Loucy (cell line): ENCODE data around the gene IPO4.

ENCODE experiments used
- H2AFZ ChIP-seq: fragments of 200-600 bp; sonication (generic); 2 replicates; pipeline ENCODE4 v1.6.0; 2016; ENCODE audit warnings: antibody characterized with exemption, mild to moderate bottlenecking, low read length, moderate library complexity
- H3F3A ChIP-seq: fragments of 200-600 bp; 2 replicates; pipeline ENCODE4 v1.6.0; 2016; ENCODE audit warnings: antibody characterized with exemption, low read depth, mild to moderate bottlenecking
- H3K27me3 ChIP-seq: fragments of 200-600 bp; sonication (generic); 2 replicates; pipeline ENCODE4 v1.6.1; 2014; ENCODE audit warnings: low read length, mild to moderate bottlenecking; ENCODE audit not compliant: insufficient read depth, poor library complexity, severe bottlenecking
- H3K36me3 ChIP-seq: fragments of 200-600 bp; sonication (generic); 2 replicates; pipeline ENCODE4 v1.6.1; 2016; ENCODE audit warnings: low read length; ENCODE audit not compliant: insufficient read depth
- H3K4me1 ChIP-seq: fragments of 200-600 bp; sonication (generic); 2 replicates; pipeline ENCODE4 v1.5.1; 2014; ENCODE audit warnings: low read length, mild to moderate bottlenecking; ENCODE audit not compliant: insufficient read depth, poor library complexity, severe bottlenecking
- H3K4me2 ChIP-seq: fragments of 200-600 bp; sonication (generic); 2 replicates; pipeline ENCODE4 v1.6.0; 2014; ENCODE audit warnings: antibody characterized with exemption, low read length, low read depth, mild to moderate bottlenecking; ENCODE audit not compliant: poor library complexity, severe bottlenecking
- H3K4me3 ChIP-seq: fragments of 200-600 bp; sonication (generic); 2 replicates; pipeline ENCODE4 v1.5.1; 2014; ENCODE audit warnings: low read length, mild to moderate bottlenecking, mixed read lengths; ENCODE audit not compliant: poor library complexity, severe bottlenecking
- H3K79me2 ChIP-seq: fragments of 200-600 bp; sonication (generic); 2 replicates; pipeline ENCODE4 v1.6.1; 2014; ENCODE audit warnings: low read length; ENCODE audit not compliant: insufficient read depth
- H3K9ac ChIP-seq: fragments of 200-600 bp; sonication (generic); 2 replicates; pipeline ENCODE4 v1.6.0; 2014; ENCODE audit warnings: mild to moderate bottlenecking, low read depth, low read length, moderate library complexity; ENCODE audit not compliant: poor library complexity, severe bottlenecking
- H3K9me2 ChIP-seq: fragments of 200-600 bp; sonication (generic); replicated peaks from 2 replicates; pipeline ENCODE4 v1.6.1; 2016; ENCODE audit warnings: low read depth, low read length, mixed read lengths
- H3K9me3 ChIP-seq: fragments of 200-600 bp; sonication (generic); 2 replicates; pipeline ENCODE4 v1.6.1; 2014; ENCODE audit warnings: mild to moderate bottlenecking, antibody characterized with exemption, low read length, low read depth; ENCODE audit not compliant: insufficient read depth
- H4K20me1 ChIP-seq: fragments of 200-600 bp; sonication (generic); 2 replicates; pipeline ENCODE4 v1.6.0; 2014; ENCODE audit warnings: antibody characterized with exemption, low read length, mild to moderate bottlenecking; ENCODE audit not compliant: insufficient read depth, poor library complexity, severe bottlenecking
- EZH2phosphoT487 ChIP-seq: fragments of 200-600 bp; IDR thresholded peaks from 2 replicates; pipeline ENCODE4 v1.6.1; 2018; ENCODE audit warnings: antibody characterized with exemption, mild to moderate bottlenecking, moderate library complexity, borderline replicate concordance
- TF ChIP-seq, protein P1 (sequence below): fragments of 200-600 bp; sonication (generic); conservative IDR thresholded peaks from 2 replicates; pipeline ENCODE4 v1.5.1; 2014; ENCODE audit warnings: mild to moderate bottlenecking, antibody characterized with exemption, low read length

The IPO4 gene

DNA sequence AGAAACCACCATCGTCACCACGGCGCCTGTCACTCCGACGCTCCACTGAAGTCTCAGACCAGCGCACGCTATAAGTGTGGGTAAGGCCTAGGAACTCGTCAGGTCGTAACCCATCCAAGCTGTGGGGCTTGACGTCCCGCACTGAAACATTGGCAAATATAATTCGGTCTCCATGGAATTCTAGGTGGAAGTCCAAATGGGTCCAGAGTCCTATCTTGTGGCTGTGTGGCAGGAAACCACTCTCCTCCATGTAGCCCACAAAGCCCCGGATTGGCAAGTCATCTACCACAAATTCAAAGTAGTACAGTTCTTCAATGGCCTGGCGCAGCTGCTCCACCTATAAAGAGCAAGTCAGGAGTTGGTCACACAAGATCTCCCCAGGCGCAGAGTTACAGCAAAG is 4.3 kb upstream of the IPO4 start:
- no peaks in the 10 kb centered on the region for H3K36me3 ChIP-seq
- no peaks in the 10 kb centered on the region for H3K27me3 ChIP-seq
- H3K4me1 ChIP-seq, result peaks cover 30% of the 10 kb centered on the region
- no peak overlapping the region for H3K4me3 ChIP-seq
- peak overlapping the region; percentile 26 for H3K4me2 ChIP-seq
- no peak overlapping the region for H2AFZ ChIP-seq
- TF ChIP-seq, protein P1, sequence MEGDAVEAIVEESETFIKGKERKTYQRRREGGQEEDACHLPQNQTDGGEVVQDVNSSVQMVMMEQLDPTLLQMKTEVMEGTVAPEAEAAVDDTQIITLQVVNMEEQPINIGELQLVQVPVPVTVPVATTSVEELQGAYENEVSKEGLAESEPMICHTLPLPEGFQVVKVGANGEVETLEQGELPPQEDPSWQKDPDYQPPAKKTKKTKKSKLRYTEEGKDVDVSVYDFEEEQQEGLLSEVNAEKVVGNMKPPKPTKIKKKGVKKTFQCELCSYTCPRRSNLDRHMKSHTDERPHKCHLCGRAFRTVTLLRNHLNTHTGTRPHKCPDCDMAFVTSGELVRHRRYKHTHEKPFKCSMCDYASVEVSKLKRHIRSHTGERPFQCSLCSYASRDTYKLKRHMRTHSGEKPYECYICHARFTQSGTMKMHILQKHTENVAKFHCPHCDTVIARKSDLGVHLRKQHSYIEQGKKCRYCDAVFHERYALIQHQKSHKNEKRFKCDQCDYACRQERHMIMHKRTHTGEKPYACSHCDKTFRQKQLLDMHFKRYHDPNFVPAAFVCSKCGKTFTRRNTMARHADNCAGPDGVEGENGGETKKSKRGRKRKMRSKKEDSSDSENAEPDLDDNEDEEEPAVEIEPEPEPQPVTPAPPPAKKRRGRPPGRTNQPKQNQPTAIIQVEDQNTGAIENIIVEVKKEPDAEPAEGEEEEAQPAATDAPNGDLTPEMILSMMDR, result no peak
- TF ChIP-seq EZH2phosphoT487, result no peak
- no peaks in the 10 kb centered on the region for H3K9me3 ChIP-seq
- H3K9ac ChIP-seq, result no peak overlapping the region
- H4K20me1 ChIP-seq, result no peaks in the 10 kb centered on the region
- H3K79me2 ChIP-seq, result peaks cover 48% of the 10 kb centered on the region
- H3K9me2 ChIP-seq, result no peaks in the 10 kb centered on the region
- no peaks in the 10 kb centered on the region for H3F3A ChIP-seq

DNA sequence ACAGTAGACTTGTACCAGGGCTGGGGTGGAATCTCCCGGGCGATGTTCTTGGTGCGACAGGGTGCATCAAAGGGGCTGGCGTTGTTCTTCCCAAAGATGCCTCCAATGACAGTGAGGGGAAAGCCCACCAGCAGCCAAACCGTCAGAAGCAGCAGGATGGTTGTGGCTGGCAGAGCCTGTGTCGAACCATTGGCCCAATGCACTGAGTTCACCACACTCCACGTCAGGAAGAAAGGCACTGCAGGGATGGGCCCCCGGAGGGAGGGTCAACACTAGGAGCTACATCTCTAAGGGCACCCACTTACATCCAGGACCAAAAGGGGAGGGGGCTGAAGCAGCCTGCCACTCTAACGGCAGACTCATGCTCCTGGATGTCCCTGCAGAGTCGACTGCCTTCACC is 1.8 kb upstream of the IPO4 start:
- Histone ChIP-seq H3K4me1 (peaks cover 22% of the 10 kb centered on the region), H3K27me3 (no peaks in the 10 kb centered on the region), H4K20me1 (no peaks in the 10 kb centered on the region), H2AFZ (no peak overlapping the region), H3K9ac (no peak overlapping the region), H3K9me2 (no peaks in the 10 kb centered on the region), H3K4me3 (no peak overlapping the region), H3K79me2 (peaks cover 32% of the 10 kb centered on the region), H3K36me3 (no peaks in the 10 kb centered on the region; the same call in 1 of the 2 replicates), H3K4me2 (no peak overlapping the region), H3F3A (no peaks in the 10 kb centered on the region), H3K9me3 (no peaks in the 10 kb centered on the region)
- TF ChIP-seq, protein P1, result no peak
- no peak for TF ChIP-seq EZH2phosphoT487

DNA sequence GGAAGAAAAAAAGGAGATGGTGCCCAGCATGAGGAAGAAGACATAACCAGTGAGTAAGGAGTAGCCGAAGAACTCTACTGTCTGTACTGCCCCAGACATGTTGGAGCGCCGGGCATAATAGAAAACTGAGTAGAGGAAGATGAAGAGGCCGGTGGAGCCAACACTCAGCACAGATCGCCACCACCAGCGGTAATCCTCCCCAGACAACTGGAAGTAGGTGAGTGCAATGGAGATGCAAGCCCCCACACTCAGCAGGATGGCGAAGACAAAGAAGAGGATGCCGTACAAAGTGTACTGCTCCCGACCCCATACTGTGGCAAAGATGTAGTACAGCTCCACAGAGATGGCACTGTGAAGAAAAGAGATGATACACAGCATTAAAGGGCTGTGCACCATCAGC is 844 bp upstream of the IPO4 start:
- Histone ChIP-seq H3K36me3 (no peaks in the 10 kb centered on the region; the same call in 1 of the 2 replicates), H2AFZ (peak overlapping the region; percentile 26; the same call in 1 of the 2 replicates), H3K79me2 (peaks cover 24% of the 10 kb centered on the region), H3K4me2 (peak overlapping the region; percentile 84), H3F3A (no peaks in the 10 kb centered on the region), H3K27me3 (no peaks in the 10 kb centered on the region), H3K9me3 (no peaks in the 10 kb centered on the region), H3K4me1 (peaks cover 18% of the 10 kb centered on the region), H3K9ac (peak overlapping the region; percentile 70), H4K20me1 (no peaks in the 10 kb centered on the region), H3K9me2 (no peaks in the 10 kb centered on the region), H3K4me3 (peak overlapping the region; percentile 80)
- TF ChIP-seq EZH2phosphoT487, result no peak
- TF ChIP-seq, protein P1, result no peak
